ENCODE data around the gene GRM7.

Gene GRM7

DNA sequence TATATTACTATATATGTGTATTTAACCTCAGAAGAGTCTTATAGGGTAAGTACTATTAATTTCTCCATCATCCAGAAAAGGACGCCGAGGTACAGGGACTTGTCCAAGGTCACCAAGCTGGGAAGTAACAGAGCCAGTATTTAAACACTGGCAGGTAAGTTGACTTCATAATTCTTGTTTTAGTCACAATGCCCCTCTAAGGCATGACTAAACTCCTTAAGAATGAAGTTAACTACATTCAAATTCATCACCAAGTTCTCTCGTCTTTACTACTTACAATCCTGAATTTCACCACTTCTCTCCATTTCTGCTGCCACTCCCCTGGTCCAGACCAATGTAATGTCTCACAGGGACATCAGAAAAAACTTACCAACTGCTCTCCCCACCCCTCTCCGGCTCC, 312.1 kb downstream of the GRM7 start:
- no peak overlapping the region for H3K27ac ChIP-seq (replicated peaks)
- TF ChIP-seq SPI1 (IDR thresholded peaks at IDR 0.05; ENCODE audit: borderline replicate concordance, low read depth) (no peak), CTCF (IDR thresholded peaks at IDR 0.05; ENCODE audit: insufficient read depth, low read length) (no peak), GABPA (IDR thresholded peaks at IDR 0.05; ENCODE audit: low read depth) (no peak), POLR2AphosphoS5 (IDR thresholded peaks at IDR 0.05; ENCODE audit: low read depth) (no peak)
- TF ChIP-seq, protein P1, sequence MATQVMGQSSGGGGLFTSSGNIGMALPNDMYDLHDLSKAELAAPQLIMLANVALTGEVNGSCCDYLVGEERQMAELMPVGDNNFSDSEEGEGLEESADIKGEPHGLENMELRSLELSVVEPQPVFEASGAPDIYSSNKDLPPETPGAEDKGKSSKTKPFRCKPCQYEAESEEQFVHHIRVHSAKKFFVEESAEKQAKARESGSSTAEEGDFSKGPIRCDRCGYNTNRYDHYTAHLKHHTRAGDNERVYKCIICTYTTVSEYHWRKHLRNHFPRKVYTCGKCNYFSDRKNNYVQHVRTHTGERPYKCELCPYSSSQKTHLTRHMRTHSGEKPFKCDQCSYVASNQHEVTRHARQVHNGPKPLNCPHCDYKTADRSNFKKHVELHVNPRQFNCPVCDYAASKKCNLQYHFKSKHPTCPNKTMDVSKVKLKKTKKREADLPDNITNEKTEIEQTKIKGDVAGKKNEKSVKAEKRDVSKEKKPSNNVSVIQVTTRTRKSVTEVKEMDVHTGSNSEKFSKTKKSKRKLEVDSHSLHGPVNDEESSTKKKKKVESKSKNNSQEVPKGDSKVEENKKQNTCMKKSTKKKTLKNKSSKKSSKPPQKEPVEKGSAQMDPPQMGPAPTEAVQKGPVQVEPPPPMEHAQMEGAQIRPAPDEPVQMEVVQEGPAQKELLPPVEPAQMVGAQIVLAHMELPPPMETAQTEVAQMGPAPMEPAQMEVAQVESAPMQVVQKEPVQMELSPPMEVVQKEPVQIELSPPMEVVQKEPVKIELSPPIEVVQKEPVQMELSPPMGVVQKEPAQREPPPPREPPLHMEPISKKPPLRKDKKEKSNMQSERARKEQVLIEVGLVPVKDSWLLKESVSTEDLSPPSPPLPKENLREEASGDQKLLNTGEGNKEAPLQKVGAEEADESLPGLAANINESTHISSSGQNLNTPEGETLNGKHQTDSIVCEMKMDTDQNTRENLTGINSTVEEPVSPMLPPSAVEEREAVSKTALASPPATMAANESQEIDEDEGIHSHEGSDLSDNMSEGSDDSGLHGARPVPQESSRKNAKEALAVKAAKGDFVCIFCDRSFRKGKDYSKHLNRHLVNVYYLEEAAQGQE (IDR thresholded peaks at IDR 0.05; ENCODE audit: insufficient replicate concordance, low read depth): no peak

DNA sequence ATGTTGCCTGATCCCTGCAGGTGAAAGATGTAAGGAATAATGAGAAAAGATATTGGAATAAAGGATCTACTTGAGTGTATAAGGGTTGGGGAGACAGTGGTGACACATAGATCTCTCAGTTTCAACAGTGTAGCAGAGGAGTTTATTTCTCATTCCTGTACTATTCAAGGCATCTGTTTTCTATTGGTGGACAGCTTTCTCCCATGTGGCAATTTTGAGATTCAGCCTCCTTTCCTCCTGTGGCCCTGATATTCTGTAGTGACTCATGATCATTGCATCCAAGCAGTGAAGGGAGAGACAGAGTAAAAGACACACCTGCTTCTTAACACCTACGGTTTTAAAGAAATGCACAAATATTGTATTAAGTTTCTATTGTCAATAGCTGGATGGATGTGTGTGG, 327.6 kb downstream of the GRM7 start:
- Histone ChIP-seq H3K27me3 (ENCODE audit: insufficient read depth, poor library complexity, severe bottlenecking) (no peaks in the 10 kb centered on the region), H3K27ac (replicated peaks) (no peak overlapping the region), H3K4me3 (replicated peaks; ENCODE audit: insufficient read depth, low read length) (no peak overlapping the region)
- DNase-seq (ENCODE audit: low read depth in 1 of 2, low spot score in 1 of 2): no peak
- no peak for TF ChIP-seq SPI1 (IDR thresholded peaks at IDR 0.05; ENCODE audit: borderline replicate concordance, low read depth)

More for the DNA sequence above, 312.1 kb downstream of the GRM7 start:
- Histone ChIP-seq H3K27me3 (ENCODE audit: insufficient read depth, poor library complexity, severe bottlenecking) (no peaks in the 10 kb centered on the region), H3K4me3 (replicated peaks; ENCODE audit: insufficient read depth, low read length) (no peak overlapping the region)
- no peak for DNase-seq (ENCODE audit: low read depth in 1 of 2, low spot score in 1 of 2)

DNA sequence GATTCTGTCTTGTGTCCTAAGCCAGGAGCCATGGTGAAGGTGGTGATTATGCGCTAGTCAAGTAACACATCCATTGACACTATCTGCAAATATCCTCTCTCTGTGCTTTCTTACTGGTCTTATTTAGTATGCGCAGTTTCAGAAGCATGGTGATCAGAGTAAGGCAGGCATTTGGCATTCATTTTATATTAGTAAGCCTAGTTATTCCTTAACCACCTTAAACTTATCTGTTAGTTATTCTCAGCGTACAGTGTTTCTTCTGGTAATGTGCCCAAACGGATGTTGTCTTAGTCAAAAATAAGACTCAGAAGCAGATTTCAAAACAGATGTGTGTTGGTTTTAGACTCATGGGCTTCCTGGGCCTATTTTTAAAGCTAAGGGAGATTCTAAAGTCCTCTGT, 329.2 kb downstream of the GRM7 start:
- DNase-seq (ENCODE audit: low read depth in 1 of 2, low spot score in 1 of 2): no peak
- no peaks in the 10 kb centered on the region for H3K27me3 ChIP-seq (ENCODE audit: insufficient read depth, poor library complexity, severe bottlenecking)
- TF ChIP-seq CTCF (IDR thresholded peaks at IDR 0.05; ENCODE audit: insufficient read depth, low read length): no peak
- no peak for TF ChIP-seq SPI1 (IDR thresholded peaks at IDR 0.05; ENCODE audit: borderline replicate concordance, low read depth)
- H3K4me3 ChIP-seq (replicated peaks; ENCODE audit: insufficient read depth, low read length): no peak overlapping the region
- H3K27ac ChIP-seq (replicated peaks): no peak overlapping the region

DNA sequence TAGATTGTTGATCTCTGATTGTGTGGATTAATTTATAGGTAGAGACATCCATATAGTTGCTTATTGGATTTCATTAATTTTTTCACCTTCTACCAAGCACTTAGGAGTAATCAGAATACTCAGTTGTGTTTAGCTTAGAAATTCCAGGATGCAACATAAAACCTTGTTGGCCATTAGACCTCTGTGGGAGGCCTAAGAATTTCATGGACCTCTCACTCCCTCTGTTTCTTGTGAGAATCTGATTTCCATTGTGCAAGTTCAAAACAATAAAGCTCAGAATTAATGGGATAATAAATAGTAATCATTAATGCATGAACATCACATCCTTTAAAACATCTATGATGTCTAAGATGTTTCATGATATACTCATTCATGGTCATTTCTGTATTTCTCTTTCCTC, 332.4 kb downstream of the GRM7 start:
- TF ChIP-seq CTCF (IDR thresholded peaks at IDR 0.05; ENCODE audit: insufficient read depth, low read length): no peak
- TF ChIP-seq POLR2AphosphoS5 (IDR thresholded peaks at IDR 0.05; ENCODE audit: low read depth): no peak
- Histone ChIP-seq H3K4me3 (replicated peaks; ENCODE audit: insufficient read depth, low read length) (no peak overlapping the region), H3K27me3 (ENCODE audit: insufficient read depth, poor library complexity, severe bottlenecking) (no peaks in the 10 kb centered on the region), H3K27ac (replicated peaks) (no peak overlapping the region)
- no peak for DNase-seq (ENCODE audit: low read depth in 1 of 2, low spot score in 1 of 2)

DNA sequence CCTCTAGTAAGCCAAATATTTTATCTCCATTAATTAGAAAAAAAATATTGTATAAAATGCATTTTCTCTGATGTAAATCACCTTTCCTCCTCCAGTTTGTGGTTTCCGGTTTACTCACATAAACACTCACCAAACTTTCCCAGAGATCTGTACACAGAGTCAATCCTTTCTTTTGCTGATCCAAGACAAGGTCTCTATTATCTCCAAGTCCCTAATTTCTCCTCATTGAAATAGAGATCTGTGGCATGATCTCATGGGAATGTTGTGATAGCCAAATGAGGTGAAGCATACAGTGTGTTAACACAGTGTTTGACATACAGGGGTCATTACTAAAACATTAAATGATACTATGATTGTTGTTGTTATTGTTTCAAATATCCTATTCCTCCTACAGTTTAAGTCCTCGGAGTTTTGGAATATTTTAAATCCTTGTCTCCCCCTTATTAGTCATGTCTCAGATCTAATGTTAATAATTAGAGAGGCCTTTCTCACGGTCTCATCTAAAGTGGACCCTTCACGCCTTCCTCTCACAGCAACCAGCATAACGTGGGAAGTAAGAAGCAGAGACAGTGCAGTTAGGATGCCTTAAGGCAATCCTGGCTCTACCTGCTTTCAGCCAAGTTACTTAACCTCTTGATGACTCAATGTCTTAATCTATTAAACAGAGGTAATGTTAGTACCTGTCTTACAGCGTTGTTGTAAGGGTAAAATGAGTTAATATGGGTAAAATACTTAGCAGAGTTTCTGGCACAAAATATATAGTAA, 333.3 kb downstream of the GRM7 start:
- Histone ChIP-seq H3K4me3 (replicated peaks; ENCODE audit: insufficient read depth, low read length) (no peak overlapping the region), H3K27me3 (ENCODE audit: insufficient read depth, poor library complexity, severe bottlenecking) (no peaks in the 10 kb centered on the region), H3K27ac (replicated peaks) (no peak overlapping the region)
- DNase-seq (ENCODE audit: low read depth in 1 of 2, low spot score in 1 of 2): no peak
- TF ChIP-seq SPI1 (IDR thresholded peaks at IDR 0.05; ENCODE audit: borderline replicate concordance, low read depth): no peak

Measured in HL-60 (cell line).